Kidney capillary endothelial cell (primary cell): Measurements from ENCODE around the gene RPGRIP1.
"Not testable (repeated sequence)": the region's sequence is repeated elsewhere in the genome, so short reads cannot be mapped to it uniquely, and the experiment has no call there.

Experiments used
- DNase-seq: peaks from one replicate; pipeline ENCODE4 v3.0.0-alpha.2; 2018; ENCODE audit warnings: low spot score

RPGRIP1 gene

GRCh38 chr14:21279783-21280182 lies at the start of gene RPGRIP1:
Gene RPGRIP1, plus strand, starts transcription at chr14:21280083. Its CDS starts 7,894 bp downstream, at chr14:21287977.
- no peak for DNase-seq

- DNase-seq = no peak
Observed at GRCh38 chr14:21231020-21231652, 48.7 kb upstream of the RPGRIP1 start.

GRCh38 chr14:21233457-21234076 lies 46.3 kb upstream of the RPGRIP1 start:
- no peak for DNase-seq

- DNase-seq = no peak
Observed at GRCh38 chr14:21234112-21234511, 45.8 kb upstream of the RPGRIP1 start.

- DNase-seq = no peak
Observed at GRCh38 chr14:21236948-21237797, 42.7 kb upstream of the RPGRIP1 start.

GRCh38 chr14:21238823-21239518 lies 40.9 kb upstream of the RPGRIP1 start:
- no peak for DNase-seq

GRCh38 chr14:21240417-21240816 lies 39.5 kb upstream of the RPGRIP1 start:
- DNase-seq = no peak

GRCh38 chr14:21241218-21241819 lies 38.6 kb upstream of the RPGRIP1 start:
- peak; percentile 36 for DNase-seq

GRCh38 chr14:21244544-21244943 lies 35.3 kb upstream of the RPGRIP1 start:
- DNase-seq = no peak

- DNase-seq = no peak
Observed at GRCh38 chr14:21245813-21246212, 34.1 kb upstream of the RPGRIP1 start.

GRCh38 chr14:21248338-21248737 lies 31.5 kb upstream of the RPGRIP1 start:
- DNase-seq = no peak

GRCh38 chr14:21248739-21249411 lies 31.0 kb upstream of the RPGRIP1 start:
- no peak for DNase-seq

GRCh38 chr14:21251215-21251614 lies 28.7 kb upstream of the RPGRIP1 start:
- no peak for DNase-seq

- no peak for DNase-seq
Observed at GRCh38 chr14:21252149-21252548, 27.7 kb upstream of the RPGRIP1 start.

GRCh38 chr14:21255385-21256101 lies 24.3 kb upstream of the RPGRIP1 start:
- DNase-seq = no peak

GRCh38 chr14:21256102-21256447 lies 23.8 kb upstream of the RPGRIP1 start:
- DNase-seq = not testable (repeated sequence)

GRCh38 chr14:21256539-21257393 lies 23.1 kb upstream of the RPGRIP1 start:
- no peak for DNase-seq

- no peak for DNase-seq
Observed at GRCh38 chr14:21257394-21257909, 22.4 kb upstream of the RPGRIP1 start.

- no peak for DNase-seq
Observed at GRCh38 chr14:21258005-21258888, 21.6 kb upstream of the RPGRIP1 start.
